WTC11 (cell line): Measurements from ENCODE around the gene LARGE1.

ENCODE experiments used
- ATF2 ChIP-seq: sonication (generic); formaldehyde crosslinking; IDR thresholded peaks from 2 replicates; pipeline ENCODE4 v1.8.1; 2022; ENCODE audit warnings: low read depth, missing genetic modification reagents, borderline replicate concordance
- CTCF ChIP-seq: fragments of 200-600 bp; IDR thresholded peaks from 2 replicates; pipeline ENCODE4 v1.8.0; 2022; ENCODE audit warnings: antibody characterized with exemption
- ESRRA ChIP-seq: sonication (generic); formaldehyde crosslinking; IDR thresholded peaks from 2 replicates; pipeline ENCODE4 v1.8.1; 2022; ENCODE audit warnings: mild to moderate bottlenecking, missing genetic modification reagents, borderline replicate concordance
- FOXJ3 ChIP-seq: sonication (generic); formaldehyde crosslinking; IDR thresholded peaks from 2 replicates; pipeline ENCODE4 v1.9.0; 2021; ENCODE audit warnings: missing genetic modification reagents, mild to moderate bottlenecking, borderline replicate concordance
- FOXP1 ChIP-seq: sonication (generic); formaldehyde crosslinking; IDR thresholded peaks from 2 replicates; pipeline ENCODE4 v1.8.0; 2022; ENCODE audit warnings: missing genetic modification reagents, mild to moderate bottlenecking, moderate library complexity, borderline replicate concordance
- JUN ChIP-seq: sonication (generic); formaldehyde crosslinking; IDR thresholded peaks from 2 replicates; pipeline ENCODE4 v1.8.0; 2023; ENCODE audit warnings: mild to moderate bottlenecking, missing genetic modification reagents
- PRDM15 ChIP-seq: sonication (generic); formaldehyde crosslinking; IDR thresholded peaks from 2 replicates; pipeline ENCODE4 v1.8.0; 2022; ENCODE audit warnings: missing genetic modification reagents
- PREB ChIP-seq: sonication (generic); formaldehyde crosslinking; IDR thresholded peaks from 2 replicates; pipeline ENCODE4 v1.8.1; 2022; ENCODE audit warnings: mild to moderate bottlenecking, missing genetic modification reagents, moderate library complexity, borderline replicate concordance
- SMAD3 ChIP-seq: sonication (generic); formaldehyde crosslinking; IDR thresholded peaks from 2 replicates; pipeline ENCODE4 v1.8.0; 2022; ENCODE audit warnings: missing genetic modification reagents, mild to moderate bottlenecking, borderline replicate concordance
- SOX15 ChIP-seq: fragments of 250-450 bp; sonication (Bioruptor Pico); IDR thresholded peaks from 2 replicates; pipeline ENCODE4 v1.9.0; 2021; ENCODE audit warnings: mild to moderate bottlenecking
- TEAD4 ChIP-seq: sonication (generic); formaldehyde crosslinking; IDR thresholded peaks from 2 replicates; pipeline ENCODE4 v1.8.0; 2022; ENCODE audit warnings: mild to moderate bottlenecking, missing genetic modification reagents
- USF1 ChIP-seq: sonication (generic); formaldehyde crosslinking; IDR thresholded peaks from 2 replicates; pipeline ENCODE4 v1.8.0; 2022; ENCODE audit warnings: mild to moderate bottlenecking, missing genetic modification reagents

DNA sequence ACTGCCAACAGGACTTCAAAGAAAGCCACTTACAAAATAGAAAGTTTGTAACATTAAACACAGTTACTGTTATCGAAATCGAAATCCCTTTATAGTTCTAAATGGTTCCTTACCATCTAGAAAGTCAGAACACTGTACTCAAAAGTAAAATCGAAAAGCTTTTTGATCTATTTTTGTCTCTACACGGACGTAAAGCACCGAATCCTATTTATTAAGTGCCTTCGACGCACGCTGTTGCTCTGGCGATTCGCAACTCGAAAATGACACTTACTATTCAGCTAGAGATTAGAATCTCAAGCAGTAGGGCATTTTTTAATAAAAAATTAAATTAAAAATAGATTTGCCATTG is 78.3 kb downstream of the LARGE1 start:
- TF ChIP-seq PRDM15 (CRISPR knock-in tag) (no peak), CTCF (no peak), TEAD4 (no peak), USF1 (CRISPR knock-in tag) (no peak), SOX15 (no peak), FOXJ3 (CRISPR knock-in tag) (no peak), ATF2 (CRISPR knock-in tag) (no peak), PREB (CRISPR knock-in tag) (no peak), SMAD3 (CRISPR knock-in tag) (no peak), JUN (no peak), ESRRA (CRISPR knock-in tag) (no peak), FOXP1 (no peak)
